IMR-90 (cell line): Measurements from ENCODE around the gene ALDH18A1. TPM values are rescaled to one million over a fixed set of nuclear protein-coding genes. Genes with fewer than 3 reads are reported as not detected.

Experiments used
- ATAC-seq: fragments of 200-7000 bp; cut with Tn5 transposase; 2 replicates; pipeline ENCODE4 v1.9.1; 2020; ENCODE audit warnings: low read depth, mild to moderate bottlenecking, moderate library complexity
- BruUV-seq: library from RNA; stranded (reverse); fragments of 400-500 nt; replicated peaks from 2 replicates; lab custom pipeline; 2021; lab: Mats Ljungman, UMichigan
- CTCF ChIA-PET: fragments of 300-600 bp; formaldehyde crosslinking; extraction: SDS; loops from one replicate; lab custom pipeline; 2021; ENCODE audit warnings: antibody characterized with exemption; lab: Yijun Ruan, JAX
- POLR2A ChIA-PET: fragments of 300-600 bp; sonication (Branson Sonifier 250); formaldehyde crosslinking; loops from one replicate; lab custom pipeline; 2022; ENCODE audit warnings: antibody characterized with exemption; ENCODE audit not compliant: unreplicated experiment; lab: Charles Lee
- DNase-seq: peaks from one replicate; pipeline ENCODE4 v3.0.0; 2013
- H2AFZ ChIP-seq: replicated peaks from 2 replicates; pipeline ENCODE3; 2013; ENCODE audit warnings: low read length, mild to moderate bottlenecking; ENCODE audit not compliant: poor library complexity
- H2AK5ac ChIP-seq: 2 replicates; pipeline ENCODE4 v1.6.1; 2013; ENCODE audit warnings: low read depth, low read length, inconsistent platforms
- H2AK9ac ChIP-seq: replicated peaks from 2 replicates; pipeline ENCODE3; 2013; ENCODE audit warnings: mild to moderate bottlenecking, low read depth, low read length, moderate library complexity; ENCODE audit not compliant: poor library complexity
- H2BK120ac ChIP-seq: 2 replicates; pipeline ENCODE4 v1.6.1; 2013; ENCODE audit warnings: low read depth, low read length, inconsistent platforms
- H2BK15ac ChIP-seq: 3 replicates; pipeline ENCODE4 v1.6.1; 2013; ENCODE audit warnings: low read depth, low read length, inconsistent platforms
- H2BK20ac ChIP-seq: 2 replicates; pipeline ENCODE4 v1.6.1; 2013; ENCODE audit warnings: low read depth, mild to moderate bottlenecking, inconsistent platforms, low read length, moderate library complexity
- H2BK5ac ChIP-seq: 2 replicates; pipeline ENCODE4 v1.6.1; 2013; ENCODE audit warnings: mild to moderate bottlenecking, low read depth, low read length, inconsistent platforms; ENCODE audit not compliant: poor library complexity, severe bottlenecking
- H3K14ac ChIP-seq: replicated peaks from 2 replicates; pipeline ENCODE4 v1.6.1; 2013; ENCODE audit warnings: low read depth, low read length, inconsistent platforms
- H3K18ac ChIP-seq: 2 replicates; pipeline ENCODE4 v1.6.1; 2013; ENCODE audit warnings: low read depth, low read length, control low read depth
- H3K23ac ChIP-seq: 2 replicates; pipeline ENCODE4 v1.6.1; 2013; ENCODE audit warnings: low read depth, low read length, inconsistent platforms
- H3K27ac ChIP-seq: 2 replicates; pipeline ENCODE4 v1.5.1; 2013; ENCODE audit warnings: mild to moderate bottlenecking, control low read depth, low read length; ENCODE audit not compliant: insufficient read depth
- H3K27me3 ChIP-seq: 2 replicates; pipeline ENCODE4 v1.6.1; 2013; ENCODE audit warnings: low read length; ENCODE audit not compliant: control insufficient read depth, insufficient read depth
- H3K36me3 ChIP-seq: 2 replicates; pipeline ENCODE4 v1.6.1; 2013; ENCODE audit warnings: low read length, mixed read lengths; ENCODE audit not compliant: control insufficient read depth, insufficient read depth
- H3K4ac ChIP-seq: 2 replicates; pipeline ENCODE4 v1.6.1; 2013; ENCODE audit warnings: low read depth, low read length, inconsistent platforms
- H3K4me1 ChIP-seq: 2 replicates; pipeline ENCODE4 v1.6.1; 2013; ENCODE audit warnings: low read length, mixed read lengths; ENCODE audit not compliant: control insufficient read depth, insufficient read depth
- H3K4me2 ChIP-seq: 2 replicates; pipeline ENCODE4 v1.6.1; 2013; ENCODE audit warnings: low read depth, mild to moderate bottlenecking, control low read depth, low read length, moderate library complexity
- H3K4me3 ChIP-seq: 2 replicates; pipeline ENCODE4 v1.5.1; 2013; ENCODE audit warnings: low read depth, mild to moderate bottlenecking, control low read depth, low read length, moderate library complexity; ENCODE audit not compliant: insufficient read depth
- H3K56ac ChIP-seq: 2 replicates; pipeline ENCODE4 v1.6.1; 2013; ENCODE audit warnings: low read length, inconsistent platforms; ENCODE audit not compliant: insufficient read depth; ENCODE audit errors: extremely low read depth
- H3K79me1 ChIP-seq, 2 experiments: 2 replicates each; pipeline ENCODE4 v1.6.1; 2013; ENCODE audit warnings: low read length in 2 of 2, inconsistent platforms in 1 of 2, low read depth in 1 of 2
- H3K9ac ChIP-seq: 2 replicates; pipeline ENCODE4 v1.6.1; 2013; ENCODE audit warnings: low read depth, low read length, control low read depth
- H3K9me1 ChIP-seq: 2 replicates; pipeline ENCODE4 v1.6.1; 2013; ENCODE audit warnings: low read length, inconsistent platforms; ENCODE audit not compliant: insufficient read depth
- H3K9me3 ChIP-seq: 2 replicates; pipeline ENCODE4 v1.6.1; 2013; ENCODE audit warnings: low read length; ENCODE audit not compliant: control insufficient read depth, insufficient read depth
- H4K20me1 ChIP-seq: 2 replicates; pipeline ENCODE4 v1.6.1; 2013; ENCODE audit warnings: low read length, inconsistent platforms; ENCODE audit not compliant: insufficient read depth
- H4K5ac ChIP-seq: 2 replicates; pipeline ENCODE4 v1.6.1; 2013; ENCODE audit warnings: mild to moderate bottlenecking, low read depth, low read length, control low read depth
- H4K8ac ChIP-seq, 2 experiments: 2 replicates each; pipeline ENCODE4 v1.6.1; 2013; ENCODE audit warnings: low read depth in 2 of 2, low read length in 2 of 2, control low read depth in 1 of 2, inconsistent platforms in 1 of 2
- H4K91ac ChIP-seq: 2 replicates; pipeline ENCODE4 v1.6.1; 2013; ENCODE audit warnings: low read depth, low read length, inconsistent platforms; ENCODE audit not compliant: insufficient read depth
- BHLHE40 ChIP-seq: fragments of 150-350 bp; IDR thresholded peaks from 2 replicates; pipeline ENCODE4 v1.6.1; 2016; ENCODE audit warnings: mild to moderate bottlenecking, low read depth, low read length
- CEBPB ChIP-seq: IDR thresholded peaks from 2 replicates; pipeline ENCODE4 v1.6.1; 2012; ENCODE audit warnings: low read depth, low read length, improper control_type of control experiment
- CHD1 ChIP-seq: IDR thresholded peaks from 2 replicates; pipeline ENCODE4 v1.6.1; 2012; ENCODE audit warnings: low read depth, low read length, improper control_type of control experiment
- FOS ChIP-seq: fragments of 150-350 bp; IDR thresholded peaks from 2 replicates; pipeline ENCODE4 v1.6.1; 2016; ENCODE audit warnings: low read depth, low read length
- MAFK ChIP-seq: IDR thresholded peaks from 2 replicates; pipeline ENCODE4 v1.6.1; 2012; ENCODE audit warnings: low read depth, low read length, improper control_type of control experiment
- MAZ ChIP-seq: IDR thresholded peaks from 2 replicates; pipeline ENCODE4 v1.6.1; 2012; ENCODE audit warnings: low read depth, mild to moderate bottlenecking, low read length, improper control_type of control experiment, moderate library complexity, borderline replicate concordance
- MXI1 ChIP-seq: IDR thresholded peaks from 2 replicates; pipeline ENCODE4 v1.6.1; 2012; ENCODE audit warnings: low read depth, mild to moderate bottlenecking, low read length, moderate library complexity, borderline replicate concordance
- NFE2L2 ChIP-seq: fragments of 150-350 bp; IDR thresholded peaks from 2 replicates; pipeline ENCODE4 v1.6.1; 2016; ENCODE audit warnings: low read depth, mild to moderate bottlenecking, low read length
- POLR2A ChIP-seq: IDR thresholded peaks from 2 replicates; pipeline ENCODE4 v1.6.1; 2012; ENCODE audit warnings: mild to moderate bottlenecking, low read depth, low read length
- RAD21 ChIP-seq: IDR thresholded peaks from 2 replicates; pipeline ENCODE4 v1.6.1; 2012; ENCODE audit warnings: low read length, improper control_type of control experiment
- RCOR1 ChIP-seq: IDR thresholded peaks from 2 replicates; pipeline ENCODE4 v1.6.1; 2012; ENCODE audit warnings: mild to moderate bottlenecking, low read length, improper control_type of control experiment; ENCODE audit not compliant: insufficient replicate concordance
- RFX5 ChIP-seq: IDR thresholded peaks from 2 replicates; pipeline ENCODE4 v1.8.0; 2012; ENCODE audit warnings: low read depth, mild to moderate bottlenecking, low read length, moderate library complexity
- SMC3 ChIP-seq: fragments of 150-350 bp; IDR thresholded peaks from 2 replicates; pipeline ENCODE4 v1.6.1; 2016; ENCODE audit warnings: low read depth, mild to moderate bottlenecking, antibody characterized with exemption, low read length, moderate library complexity
- WGBS, 2 experiments: methylation state at CpG; one replicate each; pipeline versions ENCODE4 v1.1.5 to v1.1.7; 2013; ENCODE audit warnings: missing lambda C conversion rate in 2 of 2; ENCODE audit not compliant: insufficient read length in 1 of 2; ENCODE audit errors: extremely low coverage in 2 of 2; 5-methylcytosine and 5-hydroxymethylcytosine counted together
- dilution Hi-C: fragments of 300-500 bp; cut with HindIII; formaldehyde crosslinking; loops from one replicate; pipeline ENCODE4 v1.14.3; 2018; ENCODE audit warnings: low sequenced_read_pairs; ENCODE audit not compliant: unreplicated experiment
- in situ Hi-C: fragments of 300-500 bp; cut with MboI; formaldehyde crosslinking; loops from 3 replicates; pipeline ENCODE4 v1.14.3; 2019; ENCODE audit warnings: low sequenced_read_pairs, inconsistent platforms, mixed read lengths
- intact Hi-C: fragments of 100-400 bp; cut with micrococcal nuclease; formaldehyde crosslinking; loops from 2 replicates; pipeline ENCODE4 v1.10.0; 2022
- polyA plus RNA-seq, 3 experiments: library from polyadenylated mRNA; depleted of rRNA; stranded (reverse); fragments of >200 nt; gene quantifications; 2 replicates each; pipeline ENCODE4 v1.2.3, GENCODE V29; 2012; ENCODE audit warnings: low replicate concordance in 1 of 3
- total RNA-seq: library from RNA; depleted of rRNA; stranded (reverse); fragments of >200 nt; gene quantifications from 2 replicates; pipeline ENCODE4 v1.2.3, GENCODE V29; 2012
- TF ChIP-seq, protein P1 (sequence below): fragments of 150-350 bp; IDR thresholded peaks from 2 replicates; pipeline ENCODE4 v1.6.1; 2017; ENCODE audit warnings: mild to moderate bottlenecking, antibody characterized with exemption, low read length, low read depth
- TF ChIP-seq, protein P2 (sequence below): fragments of 150-350 bp; IDR thresholded peaks from 2 replicates; pipeline ENCODE4 v1.6.1; 2016; ENCODE audit warnings: low read depth, mild to moderate bottlenecking, low read length, moderate library complexity, borderline replicate concordance
- TF ChIP-seq, protein P3 (sequence below): conservative IDR thresholded peaks from 2 replicates; pipeline ENCODE4 v1.5.1; 2012; ENCODE audit warnings: mild to moderate bottlenecking, low read depth, low read length, improper control_type of control experiment

ALDH18A1 gene
- total and polyA plus RNA-seq, 2 of the 4 experiments (the other 2 are of a cell fraction), result 93.4 to 232 TPM

DNA sequence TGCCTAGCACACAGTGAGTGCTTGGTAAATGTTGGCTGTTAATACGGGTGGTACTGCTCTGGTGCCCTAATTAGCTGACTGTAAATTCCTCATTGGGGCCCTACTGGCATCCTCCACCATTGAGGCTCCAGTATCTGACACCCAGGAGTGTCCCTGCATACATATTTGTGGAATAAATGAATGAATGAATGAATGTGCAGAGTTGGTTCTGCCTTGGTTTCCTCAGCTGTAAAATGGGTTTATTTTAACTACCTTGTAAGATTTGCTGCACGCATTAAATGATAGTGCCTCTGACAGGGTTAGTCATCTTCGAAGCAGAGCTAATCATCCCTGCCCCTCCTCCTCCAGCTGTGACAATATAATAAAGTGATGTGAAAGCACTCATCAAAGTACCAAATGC lies 45.8 kb downstream of the ALDH18A1 start:
- H3K4ac ChIP-seq, result no peak overlapping the region
- dilution Hi-C loops (no loop called here), intact Hi-C loops (no loop called here), in situ Hi-C loops (no loop called here)
- no peak overlapping the region for H3K14ac ChIP-seq
- no peak overlapping the region for H2BK15ac ChIP-seq
- H3K9me1 ChIP-seq, result no peaks in the 10 kb centered on the region; the same call in 1 of the 2 replicates
- no peak overlapping the region for H4K91ac ChIP-seq
- H4K20me1 ChIP-seq, result no peaks in the 10 kb centered on the region
- H3K4me2 ChIP-seq, result no peak overlapping the region
- CTCF ChIA-PET, result interaction anchor here (0.6 to 0.8 kb wide), 2 partner anchors 180 to 1268 kb away, joined by 3 read pairs; no protein-coding TSS in a partner anchor
- no peaks in the 10 kb centered on the region for H3K9me3 ChIP-seq
- H4K8ac ChIP-seq, result no peak overlapping the region
- H3K23ac ChIP-seq, result no peak overlapping the region
- no peak overlapping the region for H3K18ac ChIP-seq
- no peak overlapping the region for H2BK5ac ChIP-seq
- POLR2A ChIA-PET, result no interaction called here
- TF ChIP-seq MAZ, result no peak
- TF ChIP-seq, protein P1, sequence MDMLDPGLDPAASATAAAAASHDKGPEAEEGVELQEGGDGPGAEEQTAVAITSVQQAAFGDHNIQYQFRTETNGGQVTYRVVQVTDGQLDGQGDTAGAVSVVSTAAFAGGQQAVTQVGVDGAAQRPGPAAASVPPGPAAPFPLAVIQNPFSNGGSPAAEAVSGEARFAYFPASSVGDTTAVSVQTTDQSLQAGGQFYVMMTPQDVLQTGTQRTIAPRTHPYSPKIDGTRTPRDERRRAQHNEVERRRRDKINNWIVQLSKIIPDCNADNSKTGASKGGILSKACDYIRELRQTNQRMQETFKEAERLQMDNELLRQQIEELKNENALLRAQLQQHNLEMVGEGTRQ, result no peak
- TF ChIP-seq RAD21, result no peak
- TF ChIP-seq RCOR1, result no peak
- TF ChIP-seq CHD1, result no peak
- no peak for TF ChIP-seq CEBPB
- TF ChIP-seq NFE2L2, result no peak
- TF ChIP-seq MXI1, result no peak
- no peak for TF ChIP-seq SMC3
- TF ChIP-seq, protein P2, sequence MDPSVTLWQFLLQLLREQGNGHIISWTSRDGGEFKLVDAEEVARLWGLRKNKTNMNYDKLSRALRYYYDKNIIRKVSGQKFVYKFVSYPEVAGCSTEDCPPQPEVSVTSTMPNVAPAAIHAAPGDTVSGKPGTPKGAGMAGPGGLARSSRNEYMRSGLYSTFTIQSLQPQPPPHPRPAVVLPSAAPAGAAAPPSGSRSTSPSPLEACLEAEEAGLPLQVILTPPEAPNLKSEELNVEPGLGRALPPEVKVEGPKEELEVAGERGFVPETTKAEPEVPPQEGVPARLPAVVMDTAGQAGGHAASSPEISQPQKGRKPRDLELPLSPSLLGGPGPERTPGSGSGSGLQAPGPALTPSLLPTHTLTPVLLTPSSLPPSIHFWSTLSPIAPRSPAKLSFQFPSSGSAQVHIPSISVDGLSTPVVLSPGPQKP, result no peak
- TF ChIP-seq, protein P3, sequence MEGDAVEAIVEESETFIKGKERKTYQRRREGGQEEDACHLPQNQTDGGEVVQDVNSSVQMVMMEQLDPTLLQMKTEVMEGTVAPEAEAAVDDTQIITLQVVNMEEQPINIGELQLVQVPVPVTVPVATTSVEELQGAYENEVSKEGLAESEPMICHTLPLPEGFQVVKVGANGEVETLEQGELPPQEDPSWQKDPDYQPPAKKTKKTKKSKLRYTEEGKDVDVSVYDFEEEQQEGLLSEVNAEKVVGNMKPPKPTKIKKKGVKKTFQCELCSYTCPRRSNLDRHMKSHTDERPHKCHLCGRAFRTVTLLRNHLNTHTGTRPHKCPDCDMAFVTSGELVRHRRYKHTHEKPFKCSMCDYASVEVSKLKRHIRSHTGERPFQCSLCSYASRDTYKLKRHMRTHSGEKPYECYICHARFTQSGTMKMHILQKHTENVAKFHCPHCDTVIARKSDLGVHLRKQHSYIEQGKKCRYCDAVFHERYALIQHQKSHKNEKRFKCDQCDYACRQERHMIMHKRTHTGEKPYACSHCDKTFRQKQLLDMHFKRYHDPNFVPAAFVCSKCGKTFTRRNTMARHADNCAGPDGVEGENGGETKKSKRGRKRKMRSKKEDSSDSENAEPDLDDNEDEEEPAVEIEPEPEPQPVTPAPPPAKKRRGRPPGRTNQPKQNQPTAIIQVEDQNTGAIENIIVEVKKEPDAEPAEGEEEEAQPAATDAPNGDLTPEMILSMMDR, result no peak
- TF ChIP-seq BHLHE40, result no peak
- no peak for TF ChIP-seq FOS
- TF ChIP-seq MAFK, result no peak
- no peak for TF ChIP-seq RFX5
- TF ChIP-seq POLR2A, result no peak
- DNase-seq (no peak), ATAC-seq (no peak)
- no peak overlapping the region for H3K4me3 ChIP-seq
- no TSS peak for BruUV-seq
- H2AFZ ChIP-seq, result no peak overlapping the region
- H2BK120ac ChIP-seq, result no peak overlapping the region
- H2AK9ac ChIP-seq, result no peak overlapping the region
- no peaks in the 10 kb centered on the region for H3K27me3 ChIP-seq
- H3K79me1 ChIP-seq, result no peaks in the 10 kb centered on the region; a peak in 1 of 4 replicates
- no CpG with 5 or more reads among the region's 3 CpGs for WGBS, 2 experiments
- H3K56ac ChIP-seq, result no peak overlapping the region
- H3K27ac ChIP-seq, result no peak overlapping the region
- H3K4me1 ChIP-seq, result peaks cover 3% of the 10 kb centered on the region
- peaks cover 67% of the 10 kb centered on the region for H3K36me3 ChIP-seq
- no peak overlapping the region for H3K9ac ChIP-seq
- no peak overlapping the region for H2AK5ac ChIP-seq
- H4K5ac ChIP-seq, result no peak overlapping the region
- no peak overlapping the region for H2BK20ac ChIP-seq
